Measurements from ENCODE around the gene SIRPG.

DNA sequence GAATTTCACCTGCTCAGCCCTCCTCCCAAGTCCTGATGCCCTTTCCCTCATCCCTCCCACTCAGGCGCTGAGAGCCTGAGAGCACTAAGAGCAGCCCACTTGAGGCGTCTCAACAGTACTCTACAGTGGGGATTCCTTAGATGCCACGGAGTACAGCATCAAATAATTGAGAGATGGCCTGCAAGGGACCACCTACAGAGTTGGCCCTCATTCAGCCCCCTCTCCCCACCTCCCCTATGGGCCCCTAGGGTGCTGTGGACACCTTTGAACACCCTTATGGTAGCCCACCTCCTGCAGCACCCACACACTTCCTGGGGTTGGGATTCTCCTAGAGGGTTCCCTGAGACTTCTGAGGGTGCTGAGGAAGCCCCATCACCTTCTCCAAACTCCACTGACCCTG lies 37.1 kb upstream of the SIRPG start:
- TF ChIP-seq POLR2AphosphoS5 (IDR thresholded peaks at IDR 0.05; ENCODE audit: low read depth, low read length) (no peak), TAF1 (IDR thresholded peaks at IDR 0.05; ENCODE audit: borderline replicate concordance, insufficient read depth, low read length) (no peak), SIN3A (IDR thresholded peaks at IDR 0.05; ENCODE audit: borderline replicate concordance, insufficient read depth, low read length) (no peak)
- TF ChIP-seq, protein P1, sequence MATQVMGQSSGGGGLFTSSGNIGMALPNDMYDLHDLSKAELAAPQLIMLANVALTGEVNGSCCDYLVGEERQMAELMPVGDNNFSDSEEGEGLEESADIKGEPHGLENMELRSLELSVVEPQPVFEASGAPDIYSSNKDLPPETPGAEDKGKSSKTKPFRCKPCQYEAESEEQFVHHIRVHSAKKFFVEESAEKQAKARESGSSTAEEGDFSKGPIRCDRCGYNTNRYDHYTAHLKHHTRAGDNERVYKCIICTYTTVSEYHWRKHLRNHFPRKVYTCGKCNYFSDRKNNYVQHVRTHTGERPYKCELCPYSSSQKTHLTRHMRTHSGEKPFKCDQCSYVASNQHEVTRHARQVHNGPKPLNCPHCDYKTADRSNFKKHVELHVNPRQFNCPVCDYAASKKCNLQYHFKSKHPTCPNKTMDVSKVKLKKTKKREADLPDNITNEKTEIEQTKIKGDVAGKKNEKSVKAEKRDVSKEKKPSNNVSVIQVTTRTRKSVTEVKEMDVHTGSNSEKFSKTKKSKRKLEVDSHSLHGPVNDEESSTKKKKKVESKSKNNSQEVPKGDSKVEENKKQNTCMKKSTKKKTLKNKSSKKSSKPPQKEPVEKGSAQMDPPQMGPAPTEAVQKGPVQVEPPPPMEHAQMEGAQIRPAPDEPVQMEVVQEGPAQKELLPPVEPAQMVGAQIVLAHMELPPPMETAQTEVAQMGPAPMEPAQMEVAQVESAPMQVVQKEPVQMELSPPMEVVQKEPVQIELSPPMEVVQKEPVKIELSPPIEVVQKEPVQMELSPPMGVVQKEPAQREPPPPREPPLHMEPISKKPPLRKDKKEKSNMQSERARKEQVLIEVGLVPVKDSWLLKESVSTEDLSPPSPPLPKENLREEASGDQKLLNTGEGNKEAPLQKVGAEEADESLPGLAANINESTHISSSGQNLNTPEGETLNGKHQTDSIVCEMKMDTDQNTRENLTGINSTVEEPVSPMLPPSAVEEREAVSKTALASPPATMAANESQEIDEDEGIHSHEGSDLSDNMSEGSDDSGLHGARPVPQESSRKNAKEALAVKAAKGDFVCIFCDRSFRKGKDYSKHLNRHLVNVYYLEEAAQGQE (IDR thresholded peaks at IDR 0.05; ENCODE audit: insufficient read depth in 1 of 2, low read depth in 2 of 2, low read length in 2 of 2), result no peak

Measured in PFSK-1 (cell line).